Measurements from ENCODE around the gene SYNCRIP. TPM values are rescaled to one million over a fixed set of nuclear protein-coding genes. Genes with fewer than 3 reads are reported as not detected.
A peak's percentile ranks its signal among the peaks of the same experiment; 100 is the strongest.
"Not testable (repeated sequence)": the region's sequence is repeated elsewhere in the genome, so short reads cannot be mapped to it uniquely, and the experiment has no call there.

Gene SYNCRIP
- total RNA-seq, 1 donor from 2014 or later = 25.3 TPM

GRCh38 chr6:85684133-85684808 lies 41.6 kb upstream of the SYNCRIP start:
- Histone ChIP-seq H3K4me3 (no peak overlapping the region), H3K27ac (no peak overlapping the region), H3K27me3 (no peaks in the 10 kb centered on the region), H3K9me3 (no peaks in the 10 kb centered on the region), H3K4me1 (peaks cover 0 to 3% of the 10 kb centered on the region in 2 donors), H3K36me3 (no peaks in the 10 kb centered on the region)
- no peak for TF ChIP-seq CTCF (IDR thresholded peaks at IDR 0.05)
- DNase-seq (ENCODE audit: low spot score in 2 of 2) = no peak
- intact Hi-C loops (cut with DNase I) = no loop called here

GRCh38 chr6:85681899-85682298 lies 39.2 kb upstream of the SYNCRIP start:
- H3K4me3 ChIP-seq; intact Hi-C loops (cut with DNase I); H3K9me3 ChIP-seq: not testable (repeated sequence)

GRCh38 chr6:85680388-85680787 lies 37.7 kb upstream of the SYNCRIP start:
- no peaks in the 10 kb centered on the region for H3K27me3 ChIP-seq
- no peaks in the 10 kb centered on the region for H3K9me3 ChIP-seq
- intact Hi-C loops (cut with DNase I) = no loop called here
- H3K36me3 ChIP-seq = no peaks in the 10 kb centered on the region
- no peak for DNase-seq (ENCODE audit: low spot score in 2 of 2)
- H3K4me3 ChIP-seq = no peak overlapping the region
- H3K27ac ChIP-seq = no peak overlapping the region
- peaks cover 0 to 5% of the 10 kb centered on the region in 2 donors for H3K4me1 ChIP-seq
- no peak for TF ChIP-seq CTCF (IDR thresholded peaks at IDR 0.05)

More at GRCh38 chr6:85681899-85682298, 39.2 kb upstream of the SYNCRIP start:
- H3K36me3 ChIP-seq; H3K27ac ChIP-seq; H3K27me3 ChIP-seq; DNase-seq (ENCODE audit: low spot score in 2 of 2); H3K4me1 ChIP-seq: not testable (repeated sequence)

- no peak for TF ChIP-seq CTCF (IDR thresholded peaks at IDR 0.05)
These were observed 36.9 kb upstream of the SYNCRIP start for GRCh38 chr6:85679445-85680123.

GRCh38 chr6:85678602-85679444 lies 36.1 kb upstream of the SYNCRIP start:
- Histone ChIP-seq H3K36me3 (no peaks in the 10 kb centered on the region), H3K9me3 (no peaks in the 10 kb centered on the region), H3K27ac (peak overlapping the region; percentile 91 to 94), H3K4me1 (peaks cover 0 to 21% of the 10 kb centered on the region in 2 donors), H3K27me3 (no peaks in the 10 kb centered on the region), H3K4me3 (peak overlapping the region; percentile 90)
- peak; percentile 96 to 99 for DNase-seq (ENCODE audit: low spot score in 2 of 2)
- TF ChIP-seq CTCF (IDR thresholded peaks at IDR 0.05) = no peak
- intact Hi-C loops (cut with DNase I) = loop anchor here (1.0 to 10.0 kb wide), 5 partner anchors 36 to 1476 kb away; partner anchors contain the start of genes SNX14 and ZNF292

More at GRCh38 chr6:85679445-85680123, 36.9 kb upstream of the SYNCRIP start:
- peak overlapping the region; percentile 64 to 90 for H3K4me3 ChIP-seq
- H3K4me1 ChIP-seq = peaks cover 0 to 13% of the 10 kb centered on the region in 2 donors
- H3K27ac ChIP-seq = peak overlapping the region; percentile 91 to 94
- intact Hi-C loops (cut with DNase I) = loop anchor here (2.0 to 10.0 kb wide), 2 partner anchors 185 to 215 kb away; no protein-coding TSS in a partner anchor
- H3K36me3 ChIP-seq = no peaks in the 10 kb centered on the region
- no peaks in the 10 kb centered on the region for H3K9me3 ChIP-seq
- no peak for DNase-seq (ENCODE audit: low spot score in 2 of 2)
- H3K27me3 ChIP-seq = no peaks in the 10 kb centered on the region

All from ascending aorta (tissue), 2 donors.